ENCODE measurements around the gene RUNX1. TPM values are rescaled to one million over a fixed set of nuclear protein-coding genes. Genes with fewer than 3 reads are reported as not detected.
A peak's percentile ranks its signal among the peaks of the same experiment; 100 is the strongest.

RUNX1 gene
- 100 to 1,000 TPM in 2 of 3 donors, 10 to 100 TPM in 1; 24.8 to 165 (median 127) TPM for total RNA-seq

- intact Hi-C loops (cut with DNase I; ENCODE audit: low total_unique reads) = no loop called here
- Histone ChIP-seq H3K36me3 (no peaks in the 10 kb centered on the region), H3K27me3 (no peaks in the 10 kb centered on the region), H3K9me3 (no peaks in the 10 kb centered on the region), H3K4me3 (peak within 1 kb of the TSS; percentile 25 to 40 (median 26)), H3K27ac (peak within 1 kb of the TSS; percentile 21 to 41), H3K4me1 (peaks cover 0 to 6% of the 10 kb centered on the region in 2 donors)
- TF ChIP-seq POLR2AphosphoS5 (IDR thresholded peaks at IDR 0.05) (no peak), POLR2A (IDR thresholded peaks at IDR 0.05) (no peak)
- TF ChIP-seq, protein P1, sequence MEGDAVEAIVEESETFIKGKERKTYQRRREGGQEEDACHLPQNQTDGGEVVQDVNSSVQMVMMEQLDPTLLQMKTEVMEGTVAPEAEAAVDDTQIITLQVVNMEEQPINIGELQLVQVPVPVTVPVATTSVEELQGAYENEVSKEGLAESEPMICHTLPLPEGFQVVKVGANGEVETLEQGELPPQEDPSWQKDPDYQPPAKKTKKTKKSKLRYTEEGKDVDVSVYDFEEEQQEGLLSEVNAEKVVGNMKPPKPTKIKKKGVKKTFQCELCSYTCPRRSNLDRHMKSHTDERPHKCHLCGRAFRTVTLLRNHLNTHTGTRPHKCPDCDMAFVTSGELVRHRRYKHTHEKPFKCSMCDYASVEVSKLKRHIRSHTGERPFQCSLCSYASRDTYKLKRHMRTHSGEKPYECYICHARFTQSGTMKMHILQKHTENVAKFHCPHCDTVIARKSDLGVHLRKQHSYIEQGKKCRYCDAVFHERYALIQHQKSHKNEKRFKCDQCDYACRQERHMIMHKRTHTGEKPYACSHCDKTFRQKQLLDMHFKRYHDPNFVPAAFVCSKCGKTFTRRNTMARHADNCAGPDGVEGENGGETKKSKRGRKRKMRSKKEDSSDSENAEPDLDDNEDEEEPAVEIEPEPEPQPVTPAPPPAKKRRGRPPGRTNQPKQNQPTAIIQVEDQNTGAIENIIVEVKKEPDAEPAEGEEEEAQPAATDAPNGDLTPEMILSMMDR (IDR thresholded peaks at IDR 0.05) = no peak
- DNase-seq (ENCODE audit: low spot score in 2 of 2) = peak in 1 of 2 donors; percentile 31
These were observed at the start of gene RUNX1 for GRCh38 chr21:35048706-35049617. Gene RUNX1, minus strand, starts transcription at chr21:35049302.

DNA sequence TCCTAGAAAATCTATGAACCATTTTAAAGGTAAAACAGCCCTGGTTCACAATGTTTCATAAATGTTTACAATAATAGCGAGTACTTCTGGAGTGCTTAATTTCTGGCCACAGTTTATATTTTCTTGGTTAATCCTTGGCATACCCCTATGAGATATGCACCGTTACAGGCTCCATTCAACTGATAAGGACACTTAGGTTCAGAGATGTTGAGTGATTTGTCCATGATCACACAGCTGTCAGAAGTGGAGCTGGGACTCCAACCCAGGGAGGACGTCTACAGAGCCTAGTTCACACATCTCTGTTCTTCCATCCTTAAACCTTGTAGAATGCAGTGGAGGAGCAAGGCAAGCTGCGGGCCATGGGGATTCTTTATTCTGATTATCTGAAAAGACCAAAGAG lies 48.4 kb upstream of the RUNX1 start:
- TF ChIP-seq POLR2A (IDR thresholded peaks at IDR 0.05) = no peak
- intact Hi-C loops (cut with DNase I; ENCODE audit: low total_unique reads) = no loop called here
- Histone ChIP-seq H3K4me1 (no peaks in the 10 kb centered on the region), H3K27me3 (no peaks in the 10 kb centered on the region), H3K36me3 (no peaks in the 10 kb centered on the region), H3K4me3 (no peak overlapping the region), H3K27ac (no peak overlapping the region), H3K9me3 (no peaks in the 10 kb centered on the region)
- DNase-seq (ENCODE audit: low spot score in 2 of 2) = no peak

- no peak for DNase-seq (ENCODE audit: low spot score in 2 of 2)
- no peaks in the 10 kb centered on the region for H3K36me3 ChIP-seq
- TF ChIP-seq POLR2A (IDR thresholded peaks at IDR 0.05) (no peak), POLR2AphosphoS5 (IDR thresholded peaks at IDR 0.05) (no peak)
- TF ChIP-seq, protein P1 (IDR thresholded peaks at IDR 0.05) = no peak
- no peaks in the 10 kb centered on the region for H3K27me3 ChIP-seq
- no peaks in the 10 kb centered on the region for H3K9me3 ChIP-seq
- H3K27ac ChIP-seq = no peak overlapping the region
- no peaks in the 10 kb centered on the region for H3K4me1 ChIP-seq
- intact Hi-C loops (cut with DNase I; ENCODE audit: low total_unique reads) = no loop called here
- H3K4me3 ChIP-seq = no peak overlapping the region
These were observed 47.9 kb upstream of the RUNX1 start for GRCh38 chr21:35096959-35097358.

DNA sequence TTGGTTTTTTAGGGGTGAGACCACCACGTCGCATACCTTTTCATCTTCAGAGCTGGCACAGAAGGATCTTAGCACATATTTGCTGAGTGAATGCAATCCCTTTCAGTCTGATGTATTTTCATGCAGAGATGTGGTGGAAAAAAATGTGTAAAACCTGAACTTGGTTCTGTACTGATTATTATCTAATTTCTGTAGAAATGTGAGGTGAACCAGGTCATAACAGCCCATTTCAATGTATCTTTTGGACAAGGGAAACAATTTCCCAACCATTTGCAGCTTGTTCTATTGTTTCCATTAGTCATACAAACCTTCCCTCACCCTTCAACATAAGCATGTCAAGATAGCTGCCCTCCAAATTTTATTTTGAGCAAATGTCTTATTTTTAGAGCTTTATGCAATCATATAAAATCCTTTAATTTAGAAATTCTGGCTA lies 46.8 kb upstream of the RUNX1 start:
- no peaks in the 10 kb centered on the region for H3K36me3 ChIP-seq
- H3K27ac ChIP-seq = no peak overlapping the region
- no peak for TF ChIP-seq POLR2AphosphoS5 (IDR thresholded peaks at IDR 0.05)
- intact Hi-C loops (cut with DNase I; ENCODE audit: low total_unique reads) = no loop called here
- H3K4me1 ChIP-seq = no peaks in the 10 kb centered on the region
- no peak overlapping the region for H3K4me3 ChIP-seq
- no peak for DNase-seq (ENCODE audit: low spot score in 2 of 2)
- H3K9me3 ChIP-seq = no peaks in the 10 kb centered on the region
- H3K27me3 ChIP-seq = no peaks in the 10 kb centered on the region

- Histone ChIP-seq H3K36me3 (no peaks in the 10 kb centered on the region), H3K27ac (no peak overlapping the region), H3K4me1 (no peaks in the 10 kb centered on the region), H3K4me3 (no peak overlapping the region), H3K27me3 (no peaks in the 10 kb centered on the region), H3K9me3 (no peaks in the 10 kb centered on the region)
- intact Hi-C loops (cut with DNase I; ENCODE audit: low total_unique reads) = no loop called here
- TF ChIP-seq POLR2AphosphoS5 (IDR thresholded peaks at IDR 0.05) = no peak
- no peak for TF ChIP-seq POLR2A (IDR thresholded peaks at IDR 0.05)
- TF ChIP-seq, protein P1 (IDR thresholded peaks at IDR 0.05) = no peak
- DNase-seq (ENCODE audit: low spot score in 2 of 2) = no peak
These were observed 44.4 kb upstream of the RUNX1 start for GRCh38 chr21:35093514-35093913.

DNA sequence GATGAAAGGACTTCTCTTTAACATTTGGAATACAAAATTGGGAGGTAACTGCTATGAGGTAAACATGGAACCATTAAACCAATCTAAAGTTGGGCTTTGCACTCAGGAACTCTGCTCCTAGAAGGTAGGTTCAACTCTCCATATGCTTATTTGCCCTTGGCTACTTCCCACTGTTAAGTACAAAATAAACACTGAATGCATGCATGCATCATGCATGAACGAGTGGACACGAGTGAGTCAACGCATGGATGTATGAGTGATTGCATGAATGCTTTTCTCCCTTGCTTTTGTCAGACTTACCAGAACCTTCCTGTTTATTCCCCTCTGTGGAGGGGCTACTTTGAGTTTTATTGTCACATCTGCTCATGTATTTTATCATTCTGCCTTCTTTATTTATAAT lies 42.4 kb upstream of the RUNX1 start:
- TF ChIP-seq, protein P1 (IDR thresholded peaks at IDR 0.05) = no peak
- TF ChIP-seq POLR2A (IDR thresholded peaks at IDR 0.05) (no peak), POLR2AphosphoS5 (IDR thresholded peaks at IDR 0.05) (no peak)
- no peaks in the 10 kb centered on the region for H3K9me3 ChIP-seq
- no peaks in the 10 kb centered on the region for H3K4me1 ChIP-seq
- no peaks in the 10 kb centered on the region for H3K36me3 ChIP-seq
- intact Hi-C loops (cut with DNase I; ENCODE audit: low total_unique reads) = no loop called here
- no peak overlapping the region for H3K4me3 ChIP-seq
- DNase-seq (ENCODE audit: low spot score in 2 of 2) = no peak
- H3K27me3 ChIP-seq = no peaks in the 10 kb centered on the region
- H3K27ac ChIP-seq = no peak overlapping the region
